HCT116 (cell line): Measurements from ENCODE around the gene SFPQ. TPM values are rescaled to one million over a fixed set of nuclear protein-coding genes. Genes with fewer than 3 reads are reported as not detected.
"Not testable (repeated sequence)": the region's sequence is repeated elsewhere in the genome, so short reads cannot be mapped to it uniquely, and the experiment has no call there.

Experiments used
- ATAC-seq: fragments of 200-7000 bp; cut with Tn5 transposase; 2 replicates; pipeline ENCODE4 v1.9.1; 2020; ENCODE audit warnings: mild to moderate bottlenecking, moderate library complexity
- BruUV-seq: library from RNA; stranded (reverse); fragments of 400-500 nt; replicated peaks from 2 replicates; lab custom pipeline; 2021; lab: Mats Ljungman, UMichigan
- CTCF ChIA-PET: fragments of 300-600 bp; sonication (Branson Sonifier 250); formaldehyde crosslinking; loops from one replicate; lab custom pipeline; 2021; ENCODE audit warnings: antibody characterized with exemption; lab: Charles Lee
- POLR2A ChIA-PET: fragments of 300-600, 350-600 bp; sonication (Branson Sonifier 250); formaldehyde crosslinking; loops from one replicate; lab custom pipeline; 2021; ENCODE audit warnings: antibody characterized with exemption; lab: Charles Lee
- RAD21 ChIA-PET, 2 experiments: fragments of 300-600 bp; sonication (Branson Sonifier 250); formaldehyde crosslinking; loops; one replicate each; lab custom pipeline; 2023; ENCODE audit warnings: low total read pairs in 2 of 2; ENCODE audit not compliant: uncharacterized antibody in 2 of 2, unreplicated experiment in 2 of 2, low non-redundant PET in 1 of 2; lab: Charles Lee
- DNase-seq: peaks from one replicate; pipeline ENCODE4 v3.0.0-alpha.2; 2010; ENCODE audit warnings: low read depth, low spot score
- H2AFZ ChIP-seq: fragments of 200-600 bp; shearing (Covaris generic), sonication (generic); 2 replicates; pipeline ENCODE4 v1.6.1; 2017; ENCODE audit warnings: low read depth, mixed run types, mixed read lengths, antibody characterized with exemption, low read length; ENCODE audit not compliant: poor library complexity, severe bottlenecking
- H3K27ac ChIP-seq: 2 replicates; pipeline ENCODE4 v1.5.1; 2012; ENCODE audit warnings: low read depth, low read length
- H3K27me3 ChIP-seq: fragments of 200-600 bp; sonication (generic); 2 replicates; pipeline ENCODE4 v1.6.1; 2016; ENCODE audit warnings: mixed run types, low read length, mixed read lengths; ENCODE audit not compliant: insufficient read depth
- H3K36me3 ChIP-seq, 2 experiments: fragments of 200-500 bp in 1 of 2; fragments of 200-600 bp in 1 of 2; sonication (Bioruptor generic) in 1 of 2; sonication (generic) in 1 of 2; 2 replicates each; pipeline versions ENCODE4 v1.5.1 to v1.6.1; 2014 to 2016; ENCODE audit warnings: low read length in 2 of 2, inconsistent platforms in 1 of 2, mixed read lengths in 1 of 2, mixed run types in 1 of 2; ENCODE audit not compliant: insufficient read depth in 2 of 2, control insufficient read depth in 1 of 2
- H3K4me1 ChIP-seq, 2 experiments: fragments of 200-600 bp in 1 of 2; sonication (generic) in 1 of 2; 2 replicates each; pipeline versions ENCODE4 v1.5.1 to v1.6.1; 2012 to 2017; ENCODE audit warnings: low read length in 2 of 2, inconsistent platforms in 1 of 2, mild to moderate bottlenecking in 1 of 2, mixed read lengths in 1 of 2, mixed run types in 1 of 2, moderate library complexity in 1 of 2; ENCODE audit not compliant: insufficient read depth in 2 of 2, control insufficient read depth in 1 of 2
- H3K4me2 ChIP-seq: fragments of 200-600 bp; sonication (generic); 2 replicates; pipeline ENCODE4 v1.6.1; 2017; ENCODE audit warnings: mixed run types, low read length, mixed read lengths
- H3K4me3 ChIP-seq, 2 experiments: fragments of 200-600 bp in 1 of 2; sonication (generic) in 1 of 2; replicated peaks in 1 of 2; 2 replicates each; pipeline ENCODE4 v1.5.1; 2011 to 2016; ENCODE audit warnings: low read length in 2 of 2, control low read depth in 1 of 2, low read depth in 1 of 2, mild to moderate bottlenecking in 1 of 2, mixed read lengths in 1 of 2, mixed run types in 1 of 2
- H3K79me2 ChIP-seq: fragments of 200-600 bp; sonication (generic); 2 replicates; pipeline ENCODE4 v1.6.1; 2017; ENCODE audit warnings: mild to moderate bottlenecking, mixed run types, low read length, moderate library complexity, mixed read lengths; ENCODE audit not compliant: insufficient read depth
- H3K9ac ChIP-seq: fragments of 200-600 bp; sonication (generic); 2 replicates; pipeline ENCODE4 v1.6.1; 2016; ENCODE audit warnings: low read length, mixed read lengths
- H3K9me2 ChIP-seq: fragments of 200-600 bp; sonication (generic), shearing (Covaris generic); 2 replicates; pipeline ENCODE4 v1.6.1; 2017; ENCODE audit warnings: mixed run types, mild to moderate bottlenecking, moderate library complexity; ENCODE audit not compliant: insufficient read depth
- H3K9me3 ChIP-seq, 2 experiments: fragments of 200-500 bp in 1 of 2; fragments of 200-600 bp in 1 of 2; sonication (Bioruptor generic) in 1 of 2; sonication (generic) in 1 of 2; 2 replicates each; pipeline ENCODE4 v1.6.1; 2014 to 2017; ENCODE audit warnings: low read length in 2 of 2, mixed read lengths in 2 of 2, inconsistent platforms in 1 of 2, low read depth in 1 of 2, mild to moderate bottlenecking in 1 of 2, mixed run types in 1 of 2, moderate library complexity in 1 of 2; ENCODE audit not compliant: control insufficient read depth in 1 of 2, insufficient read depth in 1 of 2
- H4K20me1 ChIP-seq: fragments of 200-600 bp; sonication (generic), shearing (Covaris generic); 2 replicates; pipeline ENCODE4 v1.6.1; 2017; ENCODE audit warnings: mixed run types, mild to moderate bottlenecking, moderate library complexity; ENCODE audit not compliant: insufficient read depth
- CBX3 ChIP-seq: IDR thresholded peaks from 2 replicates; pipeline ENCODE4 v1.6.1; 2012; ENCODE audit warnings: low read depth
- FOSL1 ChIP-seq: IDR thresholded peaks from 2 replicates; pipeline ENCODE4 v1.6.1; 2012; ENCODE audit warnings: low read depth
- POLR2AphosphoS5 ChIP-seq: IDR thresholded peaks from 2 replicates; pipeline ENCODE4 v1.6.1; 2011; ENCODE audit warnings: mild to moderate bottlenecking, low read depth, low read length, moderate library complexity
- SP1 ChIP-seq: IDR thresholded peaks from 2 replicates; pipeline ENCODE4 v1.6.1; 2012; ENCODE audit warnings: low read depth
- TCF7L2 ChIP-seq: IDR thresholded peaks from 2 replicates; pipeline ENCODE4 v1.7.0; 2011; ENCODE audit warnings: borderline replicate concordance, inconsistent platforms; ENCODE audit not compliant: insufficient read depth, insufficient read length; ENCODE audit errors: extremely low read depth
- YY1 ChIP-seq: IDR thresholded peaks from 2 replicates; pipeline ENCODE4 v1.6.1; 2011; ENCODE audit warnings: low read length, low read depth, moderate library complexity, mild to moderate bottlenecking; ENCODE audit not compliant: insufficient replicate concordance; ENCODE audit errors: extremely low read depth
- ZNF274 ChIP-seq: fragments of 200-500 bp; sonication (Bioruptor generic); IDR thresholded peaks from 2 replicates; pipeline ENCODE4 v1.6.1; 2014; ENCODE audit warnings: mild to moderate bottlenecking, low read depth, low read length, inconsistent platforms
- intact Hi-C: fragments of 100-400 bp; cut with micrococcal nuclease; formaldehyde crosslinking; loops from 2 replicates; pipeline ENCODE4 v1.10.0; 2022
- total RNA-seq: library from RNA; stranded (reverse); gene quantifications from one replicate; pipeline ENCODE4 v1.2.1, GENCODE V29; 2021; ENCODE audit not compliant: unreplicated experiment

The SFPQ gene
- total RNA-seq, 1 experiment from 2014 or later, result 327 TPM

DNA sequence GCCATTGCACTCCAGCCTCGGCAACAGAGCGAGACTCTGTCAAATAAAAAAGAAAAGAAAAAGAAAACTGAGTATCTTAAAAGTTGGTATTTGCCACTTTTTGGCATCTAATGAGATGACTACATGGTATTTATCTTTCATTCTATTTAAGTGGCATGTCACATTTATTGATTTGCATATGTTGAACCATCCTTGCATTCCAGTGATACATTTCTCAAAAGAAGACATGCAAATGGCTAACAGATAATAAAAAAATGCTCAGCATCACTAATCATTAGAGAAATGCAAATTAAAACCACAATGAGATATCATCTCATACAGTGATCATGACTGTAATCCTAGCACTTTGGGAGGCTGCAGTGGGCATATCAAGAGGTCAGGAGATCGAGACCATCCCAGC lies 28.1 kb downstream of the SFPQ start:
- no peak overlapping the region for H3K27ac ChIP-seq
- TF ChIP-seq CBX3 (no peak), ZNF274 (no peak), TCF7L2 (no peak)
- no peaks in the 10 kb centered on the region for H3K79me2 ChIP-seq
- no peak overlapping the region for H3K9ac ChIP-seq
- RAD21 ChIA-PET, result no interaction called here
- H3K4me2 ChIP-seq, result no peak overlapping the region
- H3K4me1 ChIP-seq, result no peaks in the 10 kb centered on the region
- POLR2A ChIA-PET, result no interaction called here
- DNase-seq, result no peak
- peaks cover 5% of the 10 kb centered on the region in 2 experiments; a peak in 2 of 4 replicates for H3K9me3 ChIP-seq
- H2AFZ ChIP-seq, result no peak overlapping the region
- CTCF ChIA-PET, result no interaction called here
- no peaks in the 10 kb centered on the region for H3K27me3 ChIP-seq
- no TSS peak for BruUV-seq
- H3K36me3 ChIP-seq, result no peaks in the 10 kb centered on the region
- ATAC-seq, result no peak
- H4K20me1 ChIP-seq, result no peaks in the 10 kb centered on the region
- H3K9me2 ChIP-seq, result no peaks in the 10 kb centered on the region
- H3K4me3 ChIP-seq, result no peak overlapping the region
- intact Hi-C loops, result no loop called here

DNA sequence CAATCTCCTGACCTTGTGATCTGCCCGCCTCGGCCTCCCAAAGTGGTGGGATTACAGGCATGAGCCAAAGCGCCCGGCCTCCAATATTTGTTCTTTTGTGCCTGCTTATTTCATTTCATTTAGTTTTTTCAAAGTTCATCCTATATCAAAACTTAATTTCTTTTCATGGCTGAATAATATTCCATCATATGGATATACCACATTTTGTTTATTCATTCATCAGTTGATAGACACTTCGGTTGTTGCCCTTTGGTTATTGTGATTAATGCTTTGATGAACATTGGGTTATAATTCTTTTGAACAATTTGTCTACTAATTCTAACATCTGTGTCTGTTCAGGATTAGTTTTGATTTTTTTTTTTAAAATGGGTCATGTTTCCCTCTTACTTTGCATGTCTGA lies 41.7 kb downstream of the SFPQ start:
- intact Hi-C loops, result no loop called here
- no peak overlapping the region for H3K4me2 ChIP-seq
- H3K4me3 ChIP-seq, result no peak overlapping the region
- no peaks in the 10 kb centered on the region for H3K36me3 ChIP-seq
- RAD21 ChIA-PET, result no interaction called here
- H2AFZ ChIP-seq, result no peak overlapping the region
- no peaks in the 10 kb centered on the region for H3K27me3 ChIP-seq
- BruUV-seq, result no TSS peak
- no peaks in the 10 kb centered on the region for H3K9me2 ChIP-seq
- DNase-seq (no peak), ATAC-seq (no peak)
- no peaks in the 10 kb centered on the region for H4K20me1 ChIP-seq
- POLR2A ChIA-PET, result no interaction called here
- TF ChIP-seq YY1, result no peak
- TF ChIP-seq POLR2AphosphoS5, result no peak
- no peak for TF ChIP-seq SP1
- no peak for TF ChIP-seq FOSL1
- H3K4me1 ChIP-seq, result no peaks in the 10 kb centered on the region
- H3K27ac ChIP-seq, result no peak overlapping the region
- H3K9me3 ChIP-seq, result no peaks in the 10 kb centered on the region
- no peak overlapping the region for H3K9ac ChIP-seq
- CTCF ChIA-PET, result no interaction called here
- no peaks in the 10 kb centered on the region for H3K79me2 ChIP-seq

DNA sequence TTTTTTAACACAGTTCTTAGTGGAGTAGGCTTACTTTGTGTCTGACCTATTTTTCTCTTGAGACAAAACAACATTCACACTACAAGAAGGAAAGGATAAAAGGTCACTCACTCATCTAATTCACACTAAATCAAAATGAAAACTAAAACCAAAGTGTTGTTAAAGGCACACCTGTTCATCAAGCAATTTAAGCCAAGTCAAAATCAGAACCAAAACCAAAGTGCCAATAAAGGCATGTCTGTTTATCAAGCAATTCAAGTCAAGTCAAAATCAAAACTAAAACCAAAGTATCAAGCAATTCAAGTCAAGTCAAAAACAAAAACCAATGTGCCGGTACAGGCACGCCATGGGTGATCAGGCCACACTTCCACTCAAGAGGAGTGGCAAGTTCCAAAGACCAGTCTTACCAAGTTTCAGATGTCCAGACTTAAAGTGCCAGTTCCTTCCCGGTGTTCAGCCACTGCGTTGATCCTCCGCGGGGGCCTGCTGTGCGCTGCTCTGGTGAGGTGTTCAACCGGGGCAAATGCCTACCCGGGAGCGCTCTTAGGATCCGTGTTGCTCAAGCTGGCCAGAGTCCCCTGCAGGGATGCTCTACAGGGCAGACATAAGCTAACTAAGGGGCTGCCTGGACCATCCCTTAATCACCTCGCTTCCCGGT lies 46.9 kb downstream of the SFPQ start:
- H3K27me3 ChIP-seq, H3K4me1 ChIP-seq, H3K9me3 ChIP-seq, H3K9ac ChIP-seq, POLR2A ChIA-PET, DNase-seq, H3K27ac ChIP-seq, RAD21 ChIA-PET, H3K79me2 ChIP-seq, H3K4me3 ChIP-seq, intact Hi-C loops, H3K4me2 ChIP-seq, H2AFZ ChIP-seq, CTCF ChIA-PET, ATAC-seq, H3K9me2 ChIP-seq, H4K20me1 ChIP-seq, BruUV-seq, H3K36me3 ChIP-seq: not testable (repeated sequence)
